ENCODE results near the gene SPC25.
A peak's percentile ranks its signal among the peaks of the same experiment; 100 is the strongest.
"Not testable (repeated sequence)": the region's sequence is repeated elsewhere in the genome, so short reads cannot be mapped to it uniquely, and the experiment has no call there.

SPC25 gene

GRCh38 chr2:168890006-168890782, at the start of gene SPC25:
SPC25 (minus strand) TSS chr2:168890430; CDS start chr2:168889519, 911 bp downstream.
- peak; percentile 84 for DNase-seq

- DNase-seq: no peak
These were observed 49.7 kb upstream of the SPC25 start for GRCh38 chr2:168939918-168940317.

GRCh38 chr2:168939061-168939460, 48.8 kb upstream of the SPC25 start:
- DNase-seq: no peak

- no peak for DNase-seq
These were observed 45.8 kb upstream of the SPC25 start for GRCh38 chr2:168935810-168936581.

GRCh38 chr2:168934826-168935225, 44.6 kb upstream of the SPC25 start:
- DNase-seq: no peak

- DNase-seq: not testable (repeated sequence)
These were observed 41.9 kb upstream of the SPC25 start for GRCh38 chr2:168932174-168932573.

- no peak for DNase-seq
These were observed 40.0 kb upstream of the SPC25 start for GRCh38 chr2:168930242-168930641.

- no peak for DNase-seq
These were observed 38.8 kb upstream of the SPC25 start for GRCh38 chr2:168929031-168929430.

GRCh38 chr2:168928113-168928831, 38.0 kb upstream of the SPC25 start:
- no peak for DNase-seq

GRCh38 chr2:168926621-168927386, 36.6 kb upstream of the SPC25 start:
- DNase-seq: no peak

- DNase-seq: peak; percentile 6
These were observed 30.4 kb upstream of the SPC25 start for GRCh38 chr2:168920504-168921157.

- DNase-seq: no peak
These were observed 26.1 kb upstream of the SPC25 start for GRCh38 chr2:168916331-168916675.

- no peak for DNase-seq
These were observed 25.5 kb upstream of the SPC25 start for GRCh38 chr2:168915441-168916330.

GRCh38 chr2:168913495-168913894, 23.3 kb upstream of the SPC25 start:
- DNase-seq: no peak

GRCh38 chr2:168912901-168913369, 22.7 kb upstream of the SPC25 start:
- no peak for DNase-seq

GRCh38 chr2:168912466-168912865, 22.2 kb upstream of the SPC25 start:
- DNase-seq: no peak

GRCh38 chr2:168910330-168910729, 20.1 kb upstream of the SPC25 start:
- DNase-seq: no peak

GRCh38 chr2:168907940-168908662, 17.9 kb upstream of the SPC25 start:
- DNase-seq: no peak

- no peak for DNase-seq
These were observed 14.1 kb upstream of the SPC25 start for GRCh38 chr2:168904358-168904757.

GRCh38 chr2:168903888-168904287, 13.7 kb upstream of the SPC25 start:
- DNase-seq: no peak
